Caco-2 (cell line): ENCODE data around the gene NBEAL2. TPM values are rescaled to one million over a fixed set of nuclear protein-coding genes. Genes with fewer than 3 reads are reported as not detected.

Experiments
- BruUV-seq: library from RNA; stranded (reverse); fragments of 400-500 nt; replicated peaks from 2 replicates; lab custom pipeline; 2021; lab: Mats Ljungman, UMichigan
- CTCF ChIA-PET: fragments of 300-600 bp; sonication (Branson Sonifier 250); formaldehyde crosslinking; loops from one replicate; lab custom pipeline; 2022; ENCODE audit warnings: antibody characterized with exemption; lab: Charles Lee
- POLR2A ChIA-PET: fragments of 300-600 bp; sonication (Branson Sonifier 250); formaldehyde crosslinking; loops from one replicate; lab custom pipeline; 2022; ENCODE audit warnings: antibody characterized with exemption; lab: Charles Lee
- DNase-seq, 2 experiments: peaks; one replicate each; pipeline versions ENCODE4 v3.0.0 to v3.0.0-alpha.2; 2020 to 2022
- H3K27me3 ChIP-seq: replicated peaks from 2 replicates; pipeline ENCODE4 v1.6.0; 2011; ENCODE audit warnings: low read length; ENCODE audit not compliant: control insufficient read depth, insufficient read depth
- H3K36me3 ChIP-seq: 2 replicates; pipeline ENCODE4 v1.5.1; 2011; ENCODE audit warnings: low read length; ENCODE audit not compliant: control insufficient read depth, insufficient read depth
- H3K4me1 ChIP-seq: fragments of 250-450 bp; sonication (Bioruptor Pico); 2 replicates; pipeline ENCODE4 v1.5.1; 2020; ENCODE audit warnings: mild to moderate bottlenecking
- H3K4me3 ChIP-seq: 2 replicates; pipeline ENCODE4 v1.5.1; 2011; ENCODE audit warnings: low read depth, mild to moderate bottlenecking, control low read depth, low read length
- H3K9me3 ChIP-seq: fragments of 250-450 bp; sonication (Bioruptor Pico); 2 replicates; pipeline ENCODE4 v1.5.1; 2020; ENCODE audit warnings: mild to moderate bottlenecking, moderate library complexity
- H3K27ac Mint-ChIP-seq: one replicate; pipeline ENCODE4 v1.8.0; 2022; ENCODE audit warnings: mixed read lengths; ENCODE audit not compliant: unreplicated experiment
- H3K27me3 Mint-ChIP-seq: one replicate; pipeline ENCODE4 v1.8.0; 2022; ENCODE audit warnings: mixed read lengths; ENCODE audit not compliant: insufficient read depth, unreplicated experiment
- H3K36me3 Mint-ChIP-seq: one replicate; pipeline ENCODE4 v1.8.0; 2022; ENCODE audit warnings: mild to moderate bottlenecking, mixed read lengths; ENCODE audit not compliant: insufficient read depth, unreplicated experiment
- H3K4me1 Mint-ChIP-seq: one replicate; pipeline ENCODE4 v1.8.0; 2022; ENCODE audit warnings: low read depth, mixed read lengths; ENCODE audit not compliant: unreplicated experiment
- H3K4me3 Mint-ChIP-seq: one replicate; pipeline ENCODE4 v1.8.0; 2022; ENCODE audit warnings: mild to moderate bottlenecking, moderate library complexity, mixed read lengths; ENCODE audit not compliant: unreplicated experiment
- H3K9me3 Mint-ChIP-seq: one replicate; pipeline ENCODE4 v1.8.0; 2022; ENCODE audit warnings: mixed read lengths; ENCODE audit not compliant: unreplicated experiment
- intact Hi-C: fragments of 100-400 bp; cut with micrococcal nuclease; formaldehyde crosslinking; loops from one replicate; pipeline ENCODE4 v1.10.0; 2022; ENCODE audit not compliant: unreplicated experiment
- total RNA-seq: library from RNA; stranded (reverse); gene quantifications from 2 replicates; pipeline ENCODE4 v1.2.3, GENCODE V29; 2022
- TF ChIP-seq, protein P1 (sequence below), 2 experiments: fragments of 200-600 bp in 1 of 2; IDR thresholded peaks; 1 replicate in 1 of 2; 2 replicates in 1 of 2; pipeline versions ENCODE4 v1.5.1 to v1.8.0; 2011 to 2022; ENCODE audit warnings: antibody characterized with exemption in 1 of 2, control low read depth in 1 of 2, inconsistent platforms in 1 of 2, low read depth in 1 of 2, low read length in 1 of 2, mild to moderate bottlenecking in 1 of 2, moderate library complexity in 1 of 2; ENCODE audit not compliant: insufficient read depth in 1 of 2, severe bottlenecking in 1 of 2, unreplicated experiment in 1 of 2

The NBEAL2 gene
- total RNA-seq, 1 experiment from 2014 or later, result 62.4 TPM

DNA sequence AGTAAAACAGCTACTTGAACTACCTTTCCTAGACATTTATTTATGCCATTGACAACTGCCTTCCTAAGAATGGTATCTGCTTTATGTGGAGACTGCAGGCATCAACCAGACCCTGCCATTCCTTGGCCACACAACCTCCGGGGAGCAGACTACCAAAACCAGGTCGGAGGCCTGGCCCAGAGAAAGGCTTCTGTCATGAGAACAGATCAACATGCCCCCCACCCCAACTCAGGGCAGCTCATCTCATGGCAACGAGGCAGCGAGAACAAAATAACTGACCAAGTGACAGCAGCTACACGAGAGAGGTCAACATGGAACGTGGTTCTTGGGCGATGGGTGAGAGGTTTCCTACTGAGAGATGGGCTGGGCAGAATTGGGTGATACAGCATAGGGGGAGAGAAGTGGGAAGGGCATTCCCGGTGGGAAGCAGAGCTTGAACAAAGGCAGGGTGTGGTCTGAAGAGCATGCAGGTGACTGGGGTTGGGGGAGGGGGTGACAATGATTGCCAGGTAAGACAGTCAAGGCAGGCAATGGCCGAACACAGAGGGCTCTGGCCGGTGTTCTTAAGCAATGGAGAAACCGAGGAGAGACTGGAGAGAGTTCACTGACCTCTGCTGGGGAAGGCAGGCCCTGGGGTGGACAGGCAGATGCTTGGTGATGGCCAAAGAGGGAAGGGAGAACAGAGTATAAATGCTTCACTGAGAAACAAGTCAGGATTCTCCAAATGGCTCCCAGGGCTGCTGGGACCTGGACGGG lies 36.8 kb upstream of the NBEAL2 start:
- BruUV-seq, result no TSS peak
- TF ChIP-seq, protein P1, sequence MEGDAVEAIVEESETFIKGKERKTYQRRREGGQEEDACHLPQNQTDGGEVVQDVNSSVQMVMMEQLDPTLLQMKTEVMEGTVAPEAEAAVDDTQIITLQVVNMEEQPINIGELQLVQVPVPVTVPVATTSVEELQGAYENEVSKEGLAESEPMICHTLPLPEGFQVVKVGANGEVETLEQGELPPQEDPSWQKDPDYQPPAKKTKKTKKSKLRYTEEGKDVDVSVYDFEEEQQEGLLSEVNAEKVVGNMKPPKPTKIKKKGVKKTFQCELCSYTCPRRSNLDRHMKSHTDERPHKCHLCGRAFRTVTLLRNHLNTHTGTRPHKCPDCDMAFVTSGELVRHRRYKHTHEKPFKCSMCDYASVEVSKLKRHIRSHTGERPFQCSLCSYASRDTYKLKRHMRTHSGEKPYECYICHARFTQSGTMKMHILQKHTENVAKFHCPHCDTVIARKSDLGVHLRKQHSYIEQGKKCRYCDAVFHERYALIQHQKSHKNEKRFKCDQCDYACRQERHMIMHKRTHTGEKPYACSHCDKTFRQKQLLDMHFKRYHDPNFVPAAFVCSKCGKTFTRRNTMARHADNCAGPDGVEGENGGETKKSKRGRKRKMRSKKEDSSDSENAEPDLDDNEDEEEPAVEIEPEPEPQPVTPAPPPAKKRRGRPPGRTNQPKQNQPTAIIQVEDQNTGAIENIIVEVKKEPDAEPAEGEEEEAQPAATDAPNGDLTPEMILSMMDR (IDR thresholded peaks at IDR 0.05; ENCODE audit: insufficient read depth in 1 of 2, low read depth in 1 of 2, low read length in 1 of 2, severe bottlenecking in 1 of 2, unreplicated experiment in 1 of 2), result no peak
- intact Hi-C loops, result loop anchor here (1.0 to 5.0 kb wide), 3 partner anchors 7 to 55 kb away; partner anchors contain the start of gene NBEAL2
- H3K27me3 ChIP-seq, result no peaks in the 10 kb centered on the region
- no peak overlapping the region; the same call in 1 of the 2 replicates for H3K4me3 ChIP-seq
- no peak for DNase-seq
- Mint-ChIP-seq H3K36me3 (peaks cover 80% of the 10 kb centered on the region), H3K27me3 (no peaks in the 10 kb centered on the region), H3K4me3 (peak overlapping the region; percentile 52), H3K27ac (peak overlapping the region; percentile 95), H3K9me3 (no peaks in the 10 kb centered on the region), H3K4me1 (peaks cover 80% of the 10 kb centered on the region)
- ChIA-PET CTCF (interaction anchor here (0.5 to 2.5 kb wide), 4 partner anchors 7 to 429 kb away, joined by 3 to 19 read pairs (median 4); no protein-coding TSS in a partner anchor), POLR2A (interaction anchor here (1.4 kb wide), 1 partner anchor 34 kb away, joined by 6 read pairs; the partner anchor contains the start of gene CCDC12)
- H3K4me1 ChIP-seq, result peaks cover 81% of the 10 kb centered on the region
- H3K36me3 ChIP-seq, result peaks cover 7% of the 10 kb centered on the region
- H3K9me3 ChIP-seq, result no peaks in the 10 kb centered on the region

DNA sequence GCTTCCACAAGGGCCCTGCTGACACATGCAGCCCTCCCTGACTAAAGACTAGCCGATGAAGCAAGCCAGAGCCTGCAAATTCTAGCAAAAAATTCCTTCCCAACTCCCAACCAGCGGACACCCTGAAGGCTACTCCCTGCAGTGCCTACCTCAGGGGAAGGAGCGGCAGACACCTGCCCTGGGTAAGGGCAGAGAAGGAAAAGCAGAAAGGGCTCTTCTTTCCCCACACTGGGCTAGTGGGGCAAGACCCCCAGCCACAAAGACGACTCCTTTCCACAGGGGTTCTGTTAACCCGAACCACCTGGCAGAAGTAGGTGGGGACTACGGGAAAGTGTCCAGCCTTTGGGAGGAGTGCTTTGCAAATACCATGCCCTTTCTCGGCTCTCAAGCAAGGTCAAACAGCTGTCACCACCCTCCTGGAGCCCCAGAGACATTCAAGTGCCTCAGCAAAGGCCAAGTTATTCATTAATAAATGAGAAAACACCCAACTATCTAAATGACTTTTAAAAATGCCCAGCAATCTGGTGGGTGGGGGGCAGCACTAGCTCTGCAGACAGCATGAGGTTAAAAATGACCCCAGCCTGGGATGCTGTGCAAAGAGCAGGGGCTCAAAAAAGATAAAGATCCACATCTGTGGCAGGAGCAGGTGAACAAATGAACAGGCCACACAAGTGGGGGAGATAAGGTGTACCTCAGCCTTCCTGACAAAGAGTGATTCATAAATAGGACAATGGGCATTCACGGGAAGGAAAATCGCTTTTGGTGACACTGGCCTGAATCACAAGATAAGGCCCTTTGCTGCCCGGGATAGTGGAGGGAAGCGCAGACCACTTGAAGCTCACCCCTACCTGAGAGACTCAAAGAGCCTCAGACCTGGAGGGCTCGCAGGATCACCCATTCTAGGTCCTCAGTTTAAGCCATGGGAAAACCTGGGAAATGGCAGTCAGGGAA lies 36.0 kb upstream of the NBEAL2 start:
- TF ChIP-seq, protein P1 (IDR thresholded peaks at IDR 0.05; ENCODE audit: insufficient read depth in 1 of 2, low read depth in 1 of 2, low read length in 1 of 2, severe bottlenecking in 1 of 2, unreplicated experiment in 1 of 2), result no peak
- ChIA-PET POLR2A (interaction anchor here (1.4 to 1.8 kb wide), 3 partner anchors 8 to 36 kb away, joined by 6 read pairs; partner anchors contain the start of genes CCDC12 and NBEAL2), CTCF (interaction anchor here (0.5 to 2.5 kb wide), 5 partner anchors 8 to 428 kb away, joined by 3 to 19 read pairs (median 4); no protein-coding TSS in a partner anchor)
- peaks cover 75% of the 10 kb centered on the region for H3K36me3 Mint-ChIP-seq
- intact Hi-C loops, result loop anchor here (1.0 to 5.0 kb wide), 3 partner anchors 8 to 54 kb away; partner anchors contain the start of gene NBEAL2
- peak overlapping the region; percentile 52 for H3K4me3 Mint-ChIP-seq
- peak; percentile 74 to 88 for DNase-seq
- peak overlapping the region; percentile 95 for H3K27ac Mint-ChIP-seq
- BruUV-seq, result no TSS peak
- H3K4me1 ChIP-seq, result peaks cover 83% of the 10 kb centered on the region
- H3K4me1 Mint-ChIP-seq, result peaks cover 88% of the 10 kb centered on the region
- H3K27me3 ChIP-seq, result no peaks in the 10 kb centered on the region
- peak overlapping the region; percentile 8; the same call in 1 of the 2 replicates for H3K4me3 ChIP-seq
- peaks cover 7% of the 10 kb centered on the region for H3K36me3 ChIP-seq
- no peaks in the 10 kb centered on the region for H3K27me3 Mint-ChIP-seq
- H3K9me3 Mint-ChIP-seq, result no peaks in the 10 kb centered on the region
- H3K9me3 ChIP-seq, result no peaks in the 10 kb centered on the region
